SK-MEL-5 (cell line): ENCODE measurements around the gene SPP1. TPM values are rescaled to one million over a fixed set of nuclear protein-coding genes. Genes with fewer than 3 reads are reported as not detected.

Experiments
- DNase-seq: peaks from one replicate; pipeline ENCODE4 v3.0.0-alpha.2; 2016; ENCODE audit warnings: low read depth, low spot score
- in situ Hi-C: cut with HindIII; loops from 2 replicates; pipeline ENCODE4 v1.10.0; 2016; ENCODE audit warnings: low sequenced_read_pairs, high pct_unique_total_duplicates, low pct_unique_long_range_greater_than_20kb
- small RNA-seq, 2 experiments: library from RNA; depleted of rRNA; stranded (forward); fragments of <200 nt; gene quantifications; one replicate each; pipeline ENCODE3, GENCODE V24; 2014
- total RNA-seq: library from RNA; depleted of rRNA; stranded (reverse); fragments of >200 nt; shearing (Covaris generic); gene quantifications from 2 replicates; pipeline ENCODE4 v1.2.3, GENCODE V29; 2014; rRNA removed

Gene SPP1
- total RNA-seq, 1 experiment from 2014 or later: 1,422 TPM

DNA sequence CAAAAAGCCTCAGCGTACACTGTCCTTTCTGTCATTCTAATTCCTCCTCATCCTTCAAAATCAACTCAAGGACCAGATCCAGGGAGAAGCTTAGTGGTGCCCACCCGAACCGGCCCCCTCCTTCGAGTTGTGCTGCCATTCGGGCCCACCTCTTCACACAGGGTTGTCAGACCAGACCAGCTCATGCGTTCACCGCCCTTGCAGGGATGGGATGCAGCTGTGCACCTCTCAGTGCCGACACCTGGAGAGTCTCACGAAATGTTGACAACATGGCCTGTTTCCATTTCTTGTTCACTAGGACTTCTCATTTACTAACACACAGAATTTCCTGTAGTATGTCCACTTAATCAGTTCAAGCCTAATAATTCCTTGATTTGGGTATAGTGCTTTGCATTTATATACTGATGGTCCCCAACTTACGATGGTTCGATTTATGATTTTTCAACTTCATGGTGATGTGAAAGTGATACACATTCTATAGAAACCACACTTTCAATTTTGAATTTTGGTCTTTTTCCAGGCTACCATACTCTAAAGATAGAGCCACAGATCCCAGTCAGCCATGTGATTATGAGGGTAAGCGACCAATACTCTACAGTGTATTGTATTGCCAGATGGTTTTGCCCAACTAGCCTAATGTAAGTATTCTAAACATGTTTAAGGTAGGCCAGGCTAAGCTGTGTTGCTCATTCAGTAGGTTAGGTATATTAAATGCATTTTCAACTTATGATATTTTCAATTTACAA is 55.2 kb downstream of the SPP1 start:
- in situ Hi-C loops: loop anchor here (25.0 kb wide), 1 partner anchor 482 kb away; the partner anchor contains the start of gene PYURF
- no peak for DNase-seq

Small RNAs within 50 kb of the gene (small RNA-seq; reads per million reads assigned to genes)
- gene RNU1-36P: 0 to 0.02 reads per million in 2 experiments

Other genes starting within 250 kb of the SPP1 start
- not detected in 2 replicates for gene IBSP, start 176.2 kb upstream of the SPP1 start, total RNA-seq
- not detected in 2 replicates for gene MEPE, start 142.7 kb upstream of the SPP1 start, total RNA-seq
- gene PKD2, start 31.9 kb downstream of the SPP1 start, total RNA-seq: 31.5 and 33.0 TPM in 2 replicates
- gene ABCG2, start 182.9 kb downstream of the SPP1 start, total RNA-seq: 2.0 TPM in 2 replicates